ENCODE data around the gene CDKAL1. TPM values are rescaled to one million over a fixed set of nuclear protein-coding genes. Genes with fewer than 3 reads are reported as not detected.

CDKAL1 gene
- total and polyA plus RNA-seq, 2 donors (not counting 3 experiments of a cell fraction or from before 2014, with no cell fraction given) = 6.1 to 20.5 TPM

GRCh38 chr6:20985821-20986220, 451.6 kb downstream of the CDKAL1 start:
- dilution Hi-C loops (cut with MboI; ENCODE audit: extremely low pct_ligation_motif_present, low sequenced_read_pairs) (no loop called here), intact Hi-C loops (cut with micrococcal nuclease) (no loop called here)
- no peak overlapping the region for H3K9ac ChIP-seq (replicated peaks; ENCODE audit: extremely low read depth, insufficient read depth, low read length)
- no peaks in the 10 kb centered on the region for H3K4me1 ChIP-seq (ENCODE audit: control insufficient read depth, extremely low read depth, insufficient read depth, low read length)
- no peak overlapping the region for H3K27ac ChIP-seq (ENCODE audit: insufficient read depth, low read depth, low read length)
- no peak overlapping the region for H3K4me3 ChIP-seq (replicated peaks in 1 of 3; ENCODE audit: insufficient read depth in 1 of 3, low read depth in 1 of 3, low read length in 3 of 3)
- no peaks in the 10 kb centered on the region for H4K20me1 ChIP-seq (replicated peaks; ENCODE audit: control insufficient read depth, extremely low read depth, insufficient read depth, low read length)
- CTCF ChIA-PET = no interaction called here
- TF ChIP-seq MAX (IDR thresholded peaks at IDR 0.05; ENCODE audit: insufficient read depth, insufficient read length) (no peak), POLR2A (IDR thresholded peaks at IDR 0.05; ENCODE audit: low read depth, low read length) (no peak), MYC (IDR thresholded peaks at IDR 0.05; ENCODE audit: low read depth, low read length) (no peak), CTCF (IDR thresholded peaks at IDR 0.05; ENCODE audit: extremely low read depth in 1 of 2, insufficient read depth in 1 of 2, low read depth in 1 of 2, low read length in 2 of 2) (no peak), EZH2 (IDR thresholded peaks at IDR 0.05; ENCODE audit: borderline replicate concordance, low read depth, low read length, severe bottlenecking) (no peak), FOS (IDR thresholded peaks at IDR 0.05; ENCODE audit: borderline replicate concordance, insufficient read depth, low read length) (no peak), JUN (IDR thresholded peaks at IDR 0.05; ENCODE audit: borderline replicate concordance, insufficient read depth, insufficient read length, low read depth) (no peak), POLR2AphosphoS5 (IDR thresholded peaks at IDR 0.05; ENCODE audit: insufficient read depth, low read depth, low read length) (no peak), GATA2 (IDR thresholded peaks at IDR 0.05; ENCODE audit: insufficient read depth, insufficient read length, low read depth, low read length) (no peak)
- no peaks in the 10 kb centered on the region for H3K36me3 ChIP-seq (ENCODE audit: control insufficient read depth in 2 of 2, extremely low read depth in 1 of 2, insufficient read depth in 2 of 2, low read length in 2 of 2)
- H3K27me3 ChIP-seq (ENCODE audit: control insufficient read depth in 2 of 2, insufficient read depth in 2 of 2, low read length in 2 of 2) = no peaks in the 10 kb centered on the region
- DNase-seq (ENCODE audit: low read depth, low spot score) (no peak), FAIRE-seq (no peak)
- no TSS peak for BruUV-seq (replicated peaks)
- H2AFZ ChIP-seq (ENCODE audit: low read depth, low read length) = no peak overlapping the region
- POLR2A ChIA-PET = no interaction called here
- no peaks in the 10 kb centered on the region for H3K9me1 ChIP-seq (replicated peaks; ENCODE audit: control insufficient read depth, extremely low read depth, insufficient read depth, low read length)
- H3K9me3 ChIP-seq (replicated peaks; ENCODE audit: control insufficient read depth, insufficient read depth, low read length) = no peaks in the 10 kb centered on the region
- H3K4me2 ChIP-seq (ENCODE audit: insufficient read depth, low read length) = no peak overlapping the region
- no peaks in the 10 kb centered on the region for H3K79me2 ChIP-seq (ENCODE audit: control insufficient read depth, insufficient read depth, low read length)
